HepG2 (cell line): ENCODE results near the gene MAGI1. TPM values are rescaled to one million over a fixed set of nuclear protein-coding genes. Genes with fewer than 3 reads are reported as not detected.

Experiments used
- ATAC-seq: fragments of 200-7000 bp; cut with Tn5 transposase; 3 replicates; pipeline ENCODE4 v1.9.1; 2020; ENCODE audit warnings: mild to moderate bottlenecking, moderate library complexity
- BruUV-seq: library from RNA; stranded (reverse); fragments of 400-500 nt; replicated peaks from 2 replicates; lab custom pipeline; 2021; lab: Mats Ljungman, UMichigan
- CTCF ChIA-PET: fragments of 300-600 bp; formaldehyde crosslinking; extraction: SDS; loops from one replicate; lab custom pipeline; 2021; ENCODE audit warnings: low total read pairs, inconsistent platforms, low intra/inter-chr PET ratio; lab: Yijun Ruan, JAX
- POLR2A ChIA-PET: fragments of 350-600 bp; sonication (Branson Sonifier 250); formaldehyde crosslinking; loops from one replicate; lab custom pipeline; 2020; ENCODE audit warnings: antibody characterized with exemption, inconsistent platforms; lab: Yijun Ruan, JAX
- DNase-seq: peaks from one replicate; pipeline ENCODE4 v3.0.0-alpha.2; 2015; ENCODE audit warnings: low spot score
- FAIRE-seq: peaks from 3 replicates; lab custom pipeline; 2011; peaks lifted over from hg19 to GRCh38; lab: Jason Lieb, UNC
- H2AFZ ChIP-seq: one replicate; pipeline ENCODE4 v1.6.1; 2011; ENCODE audit warnings: low read length, inconsistent platforms
- H3K27ac ChIP-seq: fragments of 300-600 bp; 3 replicates; pipeline ENCODE4 v1.8.0; 2011; ENCODE audit warnings: mixed run types, mild to moderate bottlenecking, mixed read lengths, low read length, inconsistent platforms; ENCODE audit not compliant: insufficient read depth; ENCODE audit errors: extremely low read length
- H3K27me3 ChIP-seq, 2 experiments: fragments of 200-600 bp in 1 of 2; 2 replicates in 1 of 2; 3 replicates in 1 of 2; pipeline versions ENCODE4 v1.6.0 to v1.8.0; 2011; ENCODE audit warnings: low read length in 2 of 2, mild to moderate bottlenecking in 2 of 2, moderate library complexity in 2 of 2, inconsistent platforms in 1 of 2; ENCODE audit not compliant: insufficient read depth in 2 of 2, control insufficient read depth in 1 of 2
- H3K36me3 ChIP-seq, 2 experiments: fragments of 200-600 bp in 1 of 2; replicated peaks in 1 of 2; 2 replicates in 1 of 2; 3 replicates in 1 of 2; pipeline versions ENCODE4 v1.5.1 to v1.8.0; 2011; ENCODE audit warnings: low read length in 2 of 2, inconsistent platforms in 1 of 2; ENCODE audit not compliant: insufficient read depth in 2 of 2, control insufficient read depth in 1 of 2
- H3K4me1 ChIP-seq: 2 replicates; pipeline ENCODE4 v1.5.1; 2012; ENCODE audit warnings: low read length, inconsistent platforms; ENCODE audit not compliant: insufficient read depth
- H3K4me2 ChIP-seq: 2 replicates; pipeline ENCODE4 v1.6.0; 2011; ENCODE audit warnings: low read depth, low read length, inconsistent platforms
- H3K4me3 ChIP-seq, 3 experiments: fragments of 200-600 bp in 1 of 3; sonication (generic), shearing (Covaris generic) in 1 of 3; replicated peaks in 1 of 3; 2 replicates each; pipeline ENCODE4 v1.5.1; 2011 to 2016; ENCODE audit warnings: low read length in 3 of 3, inconsistent platforms in 2 of 3, low read depth in 2 of 3, mild to moderate bottlenecking in 2 of 3, control low read depth in 1 of 3, mixed read lengths in 1 of 3; ENCODE audit not compliant: insufficient read depth in 1 of 3
- H3K79me2 ChIP-seq: one replicate; pipeline ENCODE4 v1.6.1; 2011; ENCODE audit warnings: low read length, inconsistent platforms; ENCODE audit not compliant: insufficient read depth
- H3K9ac ChIP-seq: 2 replicates; pipeline ENCODE4 v1.6.0; 2011; ENCODE audit warnings: mild to moderate bottlenecking, low read depth, low read length, inconsistent platforms; ENCODE audit not compliant: insufficient read depth
- H3K9me3 ChIP-seq: 2 replicates; pipeline ENCODE4 v1.5.1; 2012; ENCODE audit warnings: mild to moderate bottlenecking, low read length
- H4K20me1 ChIP-seq: 2 replicates; pipeline ENCODE4 v1.6.0; 2011; ENCODE audit warnings: inconsistent platforms, mild to moderate bottlenecking, low read length, moderate library complexity; ENCODE audit not compliant: insufficient read depth
- NCOA2 ChIP-seq: sonication (generic); formaldehyde crosslinking; IDR thresholded peaks from 2 replicates; pipeline ENCODE4 v1.8.0; 2022; ENCODE audit warnings: inconsistent platforms
- TOPORS ChIP-seq: sonication (generic); formaldehyde crosslinking; IDR thresholded peaks from 2 replicates; pipeline ENCODE4 v1.8.0; 2023; ENCODE audit warnings: mild to moderate bottlenecking, missing genetic modification reagents
- ZFP82 ChIP-seq: sonication (generic); formaldehyde crosslinking; IDR thresholded peaks from 2 replicates; pipeline ENCODE4 v1.5.1; 2020; ENCODE audit warnings: mild to moderate bottlenecking, missing genetic modification reagents, borderline replicate concordance
- ZNF776 ChIP-seq: sonication (generic); formaldehyde crosslinking; IDR thresholded peaks from 2 replicates; pipeline ENCODE4 v1.4.0; 2020; ENCODE audit warnings: mild to moderate bottlenecking, missing genetic modification reagents
- ZSCAN31 ChIP-seq: sonication (generic); formaldehyde crosslinking; IDR thresholded peaks from 2 replicates; pipeline ENCODE4 v1.5.0; 2020; ENCODE audit warnings: low read depth, mild to moderate bottlenecking, missing genetic modification reagents
- WGBS: methylation state at CpG from one replicate; pipeline ENCODE4 v1.1.6; 2017; ENCODE audit warnings: low lambda C conversion rate; 5-methylcytosine and 5-hydroxymethylcytosine counted together
- in situ Hi-C: cut with HindIII; loops from 2 replicates; pipeline ENCODE4 v1.10.0; 2017; ENCODE audit warnings: low pct_unique_long_range_greater_than_20kb; ENCODE audit not compliant: extremely low pct_ligation_motif_present
- intact Hi-C: fragments of 100-400 bp; cut with micrococcal nuclease; formaldehyde crosslinking; loops from one replicate; pipeline ENCODE4 v1.10.0; 2022; ENCODE audit not compliant: unreplicated experiment
- polyA plus RNA-seq, 8 experiments: library from polyadenylated mRNA; depleted of rRNA in 3 of 8; stranded (reverse) in 7 of 8; unstranded in 1 of 8; fragments of >200 nt; fragmentation: Illumina TruSeq in 4 of 8; extraction: Trizol in 4 of 8; gene quantifications; 2 replicates each; pipeline versions ENCODE4 v1.2.1 to v1.2.3, GENCODE V29; 2011 to 2016; ENCODE audit warnings: low read depth in 4 of 8, missing spikeins in 1 of 8, mixed read lengths in 1 of 8; ENCODE audit not compliant: insufficient read depth in 1 of 8
- total RNA-seq, 5 experiments: library from RNA; depleted of rRNA; stranded (reverse); fragments of >200 nt; fragmentation: Illumina TruSeq; extraction: Trizol; gene quantifications; 2 replicates each; pipeline ENCODE4 v1.2.3, GENCODE V29; 2016; ENCODE audit warnings: low read depth in 1 of 5

Gene MAGI1
- total and polyA plus RNA-seq, 2 of the 13 experiments (the other 11 are each of a cell fraction or from before 2014, with no cell fraction given), result 22.2 to 26.0 TPM

- Histone ChIP-seq H3K9ac (no peak overlapping the region), H3K79me2 (no peaks in the 10 kb centered on the region), H3K27me3 (no peaks in the 10 kb centered on the region), H4K20me1 (no peaks in the 10 kb centered on the region), H3K27ac (no peak overlapping the region), H3K4me3 (no peak overlapping the region), H2AFZ (no peak overlapping the region), H3K4me1 (no peaks in the 10 kb centered on the region), H3K4me2 (no peak overlapping the region), H3K36me3 (peaks cover 1 to 29% of the 10 kb centered on the region in 2 experiments; a peak in 3 of 5 replicates), H3K9me3 (no peaks in the 10 kb centered on the region)
- TF ChIP-seq ZSCAN31, result no peak
- CTCF ChIA-PET, result no interaction called here
- FAIRE-seq (no peak), DNase-seq (no peak), ATAC-seq (no peak)
- BruUV-seq, result no TSS peak
- in situ Hi-C loops (no loop called here), intact Hi-C loops (no loop called here)
- POLR2A ChIA-PET, result no interaction called here
- 74% methylated on average over 2 of the region's 2 CpGs for WGBS
Observed at GRCh38 chr3:65376426-65376825, 662.3 kb downstream of the MAGI1 start.

- no peak for ATAC-seq
- in situ Hi-C loops, result no loop called here
- no peak for FAIRE-seq
- over 99% methylated on average over 4 of the region's 4 CpGs for WGBS
- no peaks in the 10 kb centered on the region for H3K27me3 ChIP-seq
- intact Hi-C loops, result no loop called here
- H3K4me3 ChIP-seq, result no peak overlapping the region
- CTCF ChIA-PET, result no interaction called here
- BruUV-seq, result no TSS peak
- H3K9ac ChIP-seq, result no peak overlapping the region
- H3K79me2 ChIP-seq, result no peaks in the 10 kb centered on the region
- no peaks in the 10 kb centered on the region for H3K4me1 ChIP-seq
- POLR2A ChIA-PET, result no interaction called here
- no peaks in the 10 kb centered on the region for H3K9me3 ChIP-seq
- no peak for TF ChIP-seq NCOA2 (CRISPR knock-in tag)
- H3K36me3 ChIP-seq, result no peaks in the 10 kb centered on the region; a peak in 1 of 5 replicates
- no peak overlapping the region for H2AFZ ChIP-seq
- no peaks in the 10 kb centered on the region for H4K20me1 ChIP-seq
- H3K27ac ChIP-seq, result no peak overlapping the region
- no peak overlapping the region for H3K4me2 ChIP-seq
- no peak for DNase-seq
Observed at GRCh38 chr3:65371053-65371452, 667.7 kb downstream of the MAGI1 start.

- no peak for ATAC-seq
- Histone ChIP-seq H3K9ac (no peak overlapping the region), H3K27me3 (no peaks in the 10 kb centered on the region), H3K36me3 (peaks cover 0 to 9% of the 10 kb centered on the region in 2 experiments; a peak in 2 of 5 replicates), H3K4me1 (no peaks in the 10 kb centered on the region), H3K79me2 (no peaks in the 10 kb centered on the region), H4K20me1 (no peaks in the 10 kb centered on the region), H3K27ac (no peak overlapping the region), H2AFZ (no peak overlapping the region), H3K9me3 (no peaks in the 10 kb centered on the region), H3K4me2 (no peak overlapping the region), H3K4me3 (no peak overlapping the region)
- TF ChIP-seq ZFP82 (CRISPR knock-in tag), result no peak
- TF ChIP-seq TOPORS (CRISPR knock-in tag), result no peak
- no peak for TF ChIP-seq ZNF776 (CRISPR knock-in tag)
- POLR2A ChIA-PET, result no interaction called here
- BruUV-seq, result no TSS peak
- CTCF ChIA-PET, result no interaction called here
- intact Hi-C loops, result no loop called here
- no peak for FAIRE-seq
- in situ Hi-C loops, result no loop called here
- no peak for DNase-seq
Observed at GRCh38 chr3:65368866-65369265, 669.9 kb downstream of the MAGI1 start.
